ENCODE results near the gene ADRA2C. TPM values are rescaled to one million over a fixed set of nuclear protein-coding genes. Genes with fewer than 3 reads are reported as not detected.

The ADRA2C gene
- total and polyA plus RNA-seq, 2 experiments from 2014 or later = 3.0 to 16.6 TPM

DNA sequence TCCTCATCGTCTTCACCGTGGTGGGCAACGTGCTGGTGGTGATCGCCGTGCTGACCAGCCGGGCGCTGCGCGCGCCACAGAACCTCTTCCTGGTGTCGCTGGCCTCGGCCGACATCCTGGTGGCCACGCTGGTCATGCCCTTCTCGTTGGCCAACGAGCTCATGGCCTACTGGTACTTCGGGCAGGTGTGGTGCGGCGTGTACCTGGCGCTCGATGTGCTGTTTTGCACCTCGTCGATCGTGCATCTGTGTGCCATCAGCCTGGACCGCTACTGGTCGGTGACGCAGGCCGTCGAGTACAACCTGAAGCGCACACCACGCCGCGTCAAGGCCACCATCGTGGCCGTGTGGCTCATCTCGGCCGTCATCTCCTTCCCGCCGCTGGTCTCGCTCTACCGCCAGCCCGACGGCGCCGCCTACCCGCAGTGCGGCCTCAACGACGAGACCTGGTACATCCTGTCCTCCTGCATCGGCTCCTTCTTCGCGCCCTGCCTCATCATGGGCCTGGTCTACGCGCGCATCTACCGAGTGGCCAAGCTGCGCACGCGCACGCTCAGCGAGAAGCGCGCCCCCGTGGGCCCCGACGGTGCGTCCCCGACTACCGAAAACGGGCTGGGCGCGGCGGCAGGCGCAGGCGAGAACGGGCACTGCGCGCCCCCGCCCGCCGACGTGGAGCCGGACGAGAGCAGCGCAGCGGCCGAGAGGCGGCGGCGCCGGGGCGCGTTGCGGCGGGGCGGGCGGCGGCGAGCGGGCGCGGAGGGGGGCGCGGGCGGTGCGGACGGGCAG is 792 bp downstream of the ADRA2C start:
- Histone ChIP-seq H3K36me3 (ENCODE audit: insufficient read depth) (no peaks in the 10 kb centered on the region), H2AFZ (0 out of 2 replicates have a peak overlapping the region, but pooled peaks have one; percentile 28), H3K79me2 (replicated peaks; ENCODE audit: insufficient read depth) (no peaks in the 10 kb centered on the region), H3K9me2 (ENCODE audit: insufficient read depth) (no peaks in the 10 kb centered on the region), H3K4me2 (peak overlapping the region; percentile 70), H3F3A (replicated peaks; ENCODE audit: low read depth) (peaks cover 6% of the 10 kb centered on the region), H4K20me1 (replicated peaks; ENCODE audit: insufficient read depth) (no peaks in the 10 kb centered on the region), H3K4me3 (peak overlapping the region; percentile 48; the same call in 1 of the 2 replicates), H3K27me3 (ENCODE audit: insufficient read depth) (peaks cover 34% of the 10 kb centered on the region), H3K4me1 (ENCODE audit: insufficient read depth) (peaks cover 3% of the 10 kb centered on the region), H3K27ac (ENCODE audit: low read depth) (no peak overlapping the region)
- Mint-ChIP-seq H3K4me3 (peak overlapping the region; percentile 83), H3K4me1 (peaks cover 25% of the 10 kb centered on the region), H3K36me3 (ENCODE audit: low read depth) (no peaks in the 10 kb centered on the region), H3K9me3 (peaks cover 6% of the 10 kb centered on the region; the same call in 1 of the 3 replicates), H3K27ac (no peak overlapping the region), H3K27me3 (ENCODE audit: insufficient read depth, low read depth, poor library complexity) (peaks cover 30% of the 10 kb centered on the region)
- peak; percentile 89 for DNase-seq (ENCODE audit: low spot score)
- TF ChIP-seq JUNB (IDR thresholded peaks at IDR 0.05; ENCODE audit: unreplicated experiment) (no peak), CREB1 (CRISPR knock-in tag; IDR thresholded peaks at IDR 0.05; ENCODE audit: low read depth) (no peak), EZH2 (IDR thresholded peaks at IDR 0.05; ENCODE audit: low read depth, unreplicated experiment) (no peak), EZH2phosphoT487 (IDR thresholded peaks at IDR 0.05; ENCODE audit: unreplicated experiment) (no peak)
- TF ChIP-seq, protein P1, sequence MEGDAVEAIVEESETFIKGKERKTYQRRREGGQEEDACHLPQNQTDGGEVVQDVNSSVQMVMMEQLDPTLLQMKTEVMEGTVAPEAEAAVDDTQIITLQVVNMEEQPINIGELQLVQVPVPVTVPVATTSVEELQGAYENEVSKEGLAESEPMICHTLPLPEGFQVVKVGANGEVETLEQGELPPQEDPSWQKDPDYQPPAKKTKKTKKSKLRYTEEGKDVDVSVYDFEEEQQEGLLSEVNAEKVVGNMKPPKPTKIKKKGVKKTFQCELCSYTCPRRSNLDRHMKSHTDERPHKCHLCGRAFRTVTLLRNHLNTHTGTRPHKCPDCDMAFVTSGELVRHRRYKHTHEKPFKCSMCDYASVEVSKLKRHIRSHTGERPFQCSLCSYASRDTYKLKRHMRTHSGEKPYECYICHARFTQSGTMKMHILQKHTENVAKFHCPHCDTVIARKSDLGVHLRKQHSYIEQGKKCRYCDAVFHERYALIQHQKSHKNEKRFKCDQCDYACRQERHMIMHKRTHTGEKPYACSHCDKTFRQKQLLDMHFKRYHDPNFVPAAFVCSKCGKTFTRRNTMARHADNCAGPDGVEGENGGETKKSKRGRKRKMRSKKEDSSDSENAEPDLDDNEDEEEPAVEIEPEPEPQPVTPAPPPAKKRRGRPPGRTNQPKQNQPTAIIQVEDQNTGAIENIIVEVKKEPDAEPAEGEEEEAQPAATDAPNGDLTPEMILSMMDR (conservative IDR thresholded peaks at IDR 0.05; ENCODE audit: low read depth in 2 of 2) = peak in 1 of 2 experiments; percentile 73; a peak in 2 of 4 replicates
- ATAC-seq = peak; percentile 51

DNA sequence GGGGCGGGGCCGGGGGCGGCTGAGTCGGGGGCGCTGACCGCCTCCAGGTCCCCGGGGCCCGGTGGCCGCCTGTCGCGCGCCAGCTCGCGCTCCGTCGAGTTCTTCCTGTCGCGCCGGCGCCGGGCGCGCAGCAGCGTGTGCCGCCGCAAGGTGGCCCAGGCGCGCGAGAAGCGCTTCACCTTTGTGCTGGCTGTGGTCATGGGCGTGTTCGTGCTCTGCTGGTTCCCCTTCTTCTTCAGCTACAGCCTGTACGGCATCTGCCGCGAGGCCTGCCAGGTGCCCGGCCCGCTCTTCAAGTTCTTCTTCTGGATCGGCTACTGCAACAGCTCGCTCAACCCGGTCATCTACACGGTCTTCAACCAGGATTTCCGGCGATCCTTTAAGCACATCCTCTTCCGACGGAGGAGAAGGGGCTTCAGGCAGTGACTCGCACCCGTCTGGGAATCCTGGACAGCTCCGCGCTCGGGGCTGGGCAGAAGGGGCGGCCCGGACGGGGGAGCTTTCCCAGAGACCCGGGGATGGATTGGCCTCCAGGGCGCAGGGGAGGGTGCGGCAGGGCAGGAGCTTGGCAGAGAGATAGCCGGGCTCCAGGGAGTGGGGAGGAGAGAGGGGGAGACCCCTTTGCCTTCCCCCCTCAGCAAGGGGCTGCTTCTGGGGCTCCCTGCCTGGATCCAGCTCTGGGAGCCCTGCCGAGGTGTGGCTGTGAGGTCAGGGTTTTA is 1.5 kb downstream of the ADRA2C start:
- Mint-ChIP-seq H3K27ac (no peak overlapping the region), H3K4me1 (peaks cover 25% of the 10 kb centered on the region), H3K9me3 (peaks cover 6% of the 10 kb centered on the region; the same call in 1 of the 3 replicates), H3K36me3 (ENCODE audit: low read depth) (no peaks in the 10 kb centered on the region), H3K27me3 (ENCODE audit: insufficient read depth, low read depth, poor library complexity) (peaks cover 30% of the 10 kb centered on the region), H3K4me3 (peak overlapping the region; percentile 76)
- no peak for TF ChIP-seq JUNB (IDR thresholded peaks at IDR 0.05; ENCODE audit: unreplicated experiment)
- TF ChIP-seq CREB1 (CRISPR knock-in tag; IDR thresholded peaks at IDR 0.05; ENCODE audit: low read depth) = no peak
- TF ChIP-seq EZH2phosphoT487 (IDR thresholded peaks at IDR 0.05; ENCODE audit: unreplicated experiment) = no peak
- TF ChIP-seq EZH2 (IDR thresholded peaks at IDR 0.05; ENCODE audit: low read depth, unreplicated experiment) = peak; percentile 19
- no peak for TF ChIP-seq POLR2AphosphoS5 (IDR thresholded peaks at IDR 0.05; ENCODE audit: low read depth)
- TF ChIP-seq, protein P1 (conservative IDR thresholded peaks at IDR 0.05; ENCODE audit: low read depth in 2 of 2) = peak in 1 of 2 experiments; percentile 48; a peak in 2 of 4 replicates
- TF ChIP-seq, protein P2, sequence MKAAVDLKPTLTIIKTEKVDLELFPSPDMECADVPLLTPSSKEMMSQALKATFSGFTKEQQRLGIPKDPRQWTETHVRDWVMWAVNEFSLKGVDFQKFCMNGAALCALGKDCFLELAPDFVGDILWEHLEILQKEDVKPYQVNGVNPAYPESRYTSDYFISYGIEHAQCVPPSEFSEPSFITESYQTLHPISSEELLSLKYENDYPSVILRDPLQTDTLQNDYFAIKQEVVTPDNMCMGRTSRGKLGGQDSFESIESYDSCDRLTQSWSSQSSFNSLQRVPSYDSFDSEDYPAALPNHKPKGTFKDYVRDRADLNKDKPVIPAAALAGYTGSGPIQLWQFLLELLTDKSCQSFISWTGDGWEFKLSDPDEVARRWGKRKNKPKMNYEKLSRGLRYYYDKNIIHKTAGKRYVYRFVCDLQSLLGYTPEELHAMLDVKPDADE (IDR thresholded peaks at IDR 0.05) = no peak
- Histone ChIP-seq H3K27ac (ENCODE audit: low read depth) (no peak overlapping the region), H3K4me2 (peak overlapping the region; percentile 74), H2AFZ (peak overlapping the region; percentile 76; the same call in 1 of the 2 replicates), H3K27me3 (ENCODE audit: insufficient read depth) (peaks cover 34% of the 10 kb centered on the region), H3K36me3 (ENCODE audit: insufficient read depth) (no peaks in the 10 kb centered on the region), H4K20me1 (replicated peaks; ENCODE audit: insufficient read depth) (no peaks in the 10 kb centered on the region), H3K4me3 (peak overlapping the region; percentile 46), H3K9me2 (ENCODE audit: insufficient read depth) (no peaks in the 10 kb centered on the region), H3K79me2 (replicated peaks; ENCODE audit: insufficient read depth) (no peaks in the 10 kb centered on the region), H3K4me1 (ENCODE audit: insufficient read depth) (peaks cover 3% of the 10 kb centered on the region), H3F3A (replicated peaks; ENCODE audit: low read depth) (peaks cover 6% of the 10 kb centered on the region)
- DNase-seq (ENCODE audit: low spot score) = peak; percentile 79
- ATAC-seq = peak; percentile 19

Measured in GM23338 (cell line).